Transverse colon (tissue), 4 donors: ENCODE measurements around the gene ARRDC2.

ENCODE experiments used
- EP300 ChIP-seq: sonication (generic); formaldehyde crosslinking; IDR thresholded peaks from one replicate; pipeline ENCODE4 v1.6.1; 2017; ENCODE audit warnings: antibody characterized with exemption, low read depth
- POLR2A ChIP-seq: fragments of 450-650 bp; IDR thresholded peaks from one replicate; pipeline ENCODE4 v1.6.1; 2016; ENCODE audit warnings: antibody characterized with exemption, mild to moderate bottlenecking, moderate library complexity
- POLR2AphosphoS5 ChIP-seq, 3 donors: sonication (generic); formaldehyde crosslinking; IDR thresholded peaks; one replicate each; pipeline ENCODE4 v1.6.1; 2016; ENCODE audit warnings: antibody characterized with exemption in 3 of 3
- TF ChIP-seq, protein P1 (sequence below), 5 experiments: fragments of 200-600 bp in 3 of 5; fragments of 450-650 bp in 2 of 5; sonication (generic) in 3 of 5; IDR thresholded peaks; 1 replicate in 2 of 5; 2 replicates in 3 of 5; pipeline ENCODE4 v1.5.1; 2016 to 2017; ENCODE audit warnings: antibody characterized with exemption in 5 of 5, inconsistent platforms in 3 of 5, mild to moderate bottlenecking in 2 of 5, moderate library complexity in 1 of 5

DNA sequence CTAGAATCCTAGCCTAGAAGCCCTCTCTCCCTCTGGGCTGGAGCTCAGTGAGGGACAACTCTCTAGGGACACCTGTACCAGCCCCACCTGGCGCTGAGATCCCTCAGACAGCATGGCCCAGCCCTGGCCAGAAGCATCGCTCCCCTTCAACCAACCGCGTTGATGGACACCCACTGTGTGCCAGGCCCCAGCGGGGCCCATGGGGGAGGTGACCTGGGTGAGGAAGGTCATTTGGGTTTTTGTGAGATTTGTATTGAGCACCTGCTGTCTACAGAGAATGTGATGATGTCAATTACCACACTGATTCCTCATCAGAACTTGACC, 9.2 kb upstream of the ARRDC2 start:
- TF ChIP-seq, protein P1, sequence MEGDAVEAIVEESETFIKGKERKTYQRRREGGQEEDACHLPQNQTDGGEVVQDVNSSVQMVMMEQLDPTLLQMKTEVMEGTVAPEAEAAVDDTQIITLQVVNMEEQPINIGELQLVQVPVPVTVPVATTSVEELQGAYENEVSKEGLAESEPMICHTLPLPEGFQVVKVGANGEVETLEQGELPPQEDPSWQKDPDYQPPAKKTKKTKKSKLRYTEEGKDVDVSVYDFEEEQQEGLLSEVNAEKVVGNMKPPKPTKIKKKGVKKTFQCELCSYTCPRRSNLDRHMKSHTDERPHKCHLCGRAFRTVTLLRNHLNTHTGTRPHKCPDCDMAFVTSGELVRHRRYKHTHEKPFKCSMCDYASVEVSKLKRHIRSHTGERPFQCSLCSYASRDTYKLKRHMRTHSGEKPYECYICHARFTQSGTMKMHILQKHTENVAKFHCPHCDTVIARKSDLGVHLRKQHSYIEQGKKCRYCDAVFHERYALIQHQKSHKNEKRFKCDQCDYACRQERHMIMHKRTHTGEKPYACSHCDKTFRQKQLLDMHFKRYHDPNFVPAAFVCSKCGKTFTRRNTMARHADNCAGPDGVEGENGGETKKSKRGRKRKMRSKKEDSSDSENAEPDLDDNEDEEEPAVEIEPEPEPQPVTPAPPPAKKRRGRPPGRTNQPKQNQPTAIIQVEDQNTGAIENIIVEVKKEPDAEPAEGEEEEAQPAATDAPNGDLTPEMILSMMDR (IDR thresholded peaks at IDR 0.05) = no peak
- TF ChIP-seq POLR2A (no peak), POLR2AphosphoS5 (IDR thresholded peaks at IDR 0.05) (no peak), EP300 (no peak)
